Measurements from ENCODE around the gene ADGRG6. TPM values are rescaled to one million over a fixed set of nuclear protein-coding genes. Genes with fewer than 3 reads are reported as not detected.
"Not testable (repeated sequence)": the region's sequence is repeated elsewhere in the genome, so short reads cannot be mapped to it uniquely, and the experiment has no call there.

The ADGRG6 gene
- total RNA-seq, 1 experiment from 2014 or later = 259 TPM

DNA sequence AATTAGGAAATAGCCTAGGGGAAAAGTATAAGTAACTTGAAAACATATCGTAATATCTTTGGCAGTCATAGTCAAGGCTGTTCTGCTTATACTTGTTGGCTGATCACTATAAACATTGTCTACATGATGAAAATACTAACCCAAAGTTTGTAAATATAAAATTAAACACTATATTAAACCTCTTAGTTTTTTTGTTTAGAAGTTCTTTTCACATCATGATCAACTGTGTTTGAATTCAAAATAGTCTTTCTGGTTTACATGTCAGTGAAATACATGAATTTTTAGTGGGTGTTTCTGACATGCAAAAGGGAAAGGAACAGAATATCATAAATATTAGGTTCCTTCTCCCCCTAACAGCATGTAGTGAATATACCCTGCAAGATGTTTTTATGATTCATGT lies 43.5 kb downstream of the ADGRG6 start:
- H3K4me1 ChIP-seq (ENCODE audit: control insufficient read depth, insufficient read depth, low read length) = peaks cover 52% of the 10 kb centered on the region
- H3K27ac ChIP-seq (ENCODE audit: low read length) = peak overlapping the region; percentile 87; the same call in 1 of the 2 replicates
- ChIA-PET CTCF (no interaction called here), POLR2A (no interaction called here)
- H3K9me3 ChIP-seq (ENCODE audit: control insufficient read depth, insufficient read depth, low read depth, low read length) = peaks cover 13% of the 10 kb centered on the region; the same call in 1 of the 2 replicates
- in situ Hi-C loops (cut with HindIII; ENCODE audit: low pct_unique_long_range_greater_than_20kb, low sequenced_read_pairs) (no loop called here), intact Hi-C loops (cut with micrococcal nuclease; ENCODE audit: unreplicated experiment) (no loop called here)
- ATAC-seq (no peak), DNase-seq (ENCODE audit: low read depth, low spot score) (no peak)
- no peaks in the 10 kb centered on the region for H3K36me3 ChIP-seq (ENCODE audit: control insufficient read depth, insufficient read depth, low read length)
- TF ChIP-seq SIN3A (IDR thresholded peaks at IDR 0.05; ENCODE audit: borderline replicate concordance, insufficient read depth, low read depth, low read length) = no peak
- no peak for TF ChIP-seq TCF7L2 (IDR thresholded peaks at IDR 0.05; ENCODE audit: low read depth, low read length)
- no peak for TF ChIP-seq POLR2AphosphoS5 (IDR thresholded peaks at IDR 0.05; ENCODE audit: low read depth, low read length)
- TF ChIP-seq, protein P1, sequence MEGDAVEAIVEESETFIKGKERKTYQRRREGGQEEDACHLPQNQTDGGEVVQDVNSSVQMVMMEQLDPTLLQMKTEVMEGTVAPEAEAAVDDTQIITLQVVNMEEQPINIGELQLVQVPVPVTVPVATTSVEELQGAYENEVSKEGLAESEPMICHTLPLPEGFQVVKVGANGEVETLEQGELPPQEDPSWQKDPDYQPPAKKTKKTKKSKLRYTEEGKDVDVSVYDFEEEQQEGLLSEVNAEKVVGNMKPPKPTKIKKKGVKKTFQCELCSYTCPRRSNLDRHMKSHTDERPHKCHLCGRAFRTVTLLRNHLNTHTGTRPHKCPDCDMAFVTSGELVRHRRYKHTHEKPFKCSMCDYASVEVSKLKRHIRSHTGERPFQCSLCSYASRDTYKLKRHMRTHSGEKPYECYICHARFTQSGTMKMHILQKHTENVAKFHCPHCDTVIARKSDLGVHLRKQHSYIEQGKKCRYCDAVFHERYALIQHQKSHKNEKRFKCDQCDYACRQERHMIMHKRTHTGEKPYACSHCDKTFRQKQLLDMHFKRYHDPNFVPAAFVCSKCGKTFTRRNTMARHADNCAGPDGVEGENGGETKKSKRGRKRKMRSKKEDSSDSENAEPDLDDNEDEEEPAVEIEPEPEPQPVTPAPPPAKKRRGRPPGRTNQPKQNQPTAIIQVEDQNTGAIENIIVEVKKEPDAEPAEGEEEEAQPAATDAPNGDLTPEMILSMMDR (IDR thresholded peaks at IDR 0.05) = no peak
- TF ChIP-seq, protein P2, sequence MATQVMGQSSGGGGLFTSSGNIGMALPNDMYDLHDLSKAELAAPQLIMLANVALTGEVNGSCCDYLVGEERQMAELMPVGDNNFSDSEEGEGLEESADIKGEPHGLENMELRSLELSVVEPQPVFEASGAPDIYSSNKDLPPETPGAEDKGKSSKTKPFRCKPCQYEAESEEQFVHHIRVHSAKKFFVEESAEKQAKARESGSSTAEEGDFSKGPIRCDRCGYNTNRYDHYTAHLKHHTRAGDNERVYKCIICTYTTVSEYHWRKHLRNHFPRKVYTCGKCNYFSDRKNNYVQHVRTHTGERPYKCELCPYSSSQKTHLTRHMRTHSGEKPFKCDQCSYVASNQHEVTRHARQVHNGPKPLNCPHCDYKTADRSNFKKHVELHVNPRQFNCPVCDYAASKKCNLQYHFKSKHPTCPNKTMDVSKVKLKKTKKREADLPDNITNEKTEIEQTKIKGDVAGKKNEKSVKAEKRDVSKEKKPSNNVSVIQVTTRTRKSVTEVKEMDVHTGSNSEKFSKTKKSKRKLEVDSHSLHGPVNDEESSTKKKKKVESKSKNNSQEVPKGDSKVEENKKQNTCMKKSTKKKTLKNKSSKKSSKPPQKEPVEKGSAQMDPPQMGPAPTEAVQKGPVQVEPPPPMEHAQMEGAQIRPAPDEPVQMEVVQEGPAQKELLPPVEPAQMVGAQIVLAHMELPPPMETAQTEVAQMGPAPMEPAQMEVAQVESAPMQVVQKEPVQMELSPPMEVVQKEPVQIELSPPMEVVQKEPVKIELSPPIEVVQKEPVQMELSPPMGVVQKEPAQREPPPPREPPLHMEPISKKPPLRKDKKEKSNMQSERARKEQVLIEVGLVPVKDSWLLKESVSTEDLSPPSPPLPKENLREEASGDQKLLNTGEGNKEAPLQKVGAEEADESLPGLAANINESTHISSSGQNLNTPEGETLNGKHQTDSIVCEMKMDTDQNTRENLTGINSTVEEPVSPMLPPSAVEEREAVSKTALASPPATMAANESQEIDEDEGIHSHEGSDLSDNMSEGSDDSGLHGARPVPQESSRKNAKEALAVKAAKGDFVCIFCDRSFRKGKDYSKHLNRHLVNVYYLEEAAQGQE (IDR thresholded peaks at IDR 0.05; ENCODE audit: insufficient read depth in 1 of 2, low read depth in 2 of 2, low read length in 1 of 2) = no peak
- no peak overlapping the region for H3K4me3 ChIP-seq (ENCODE audit: low read depth in 2 of 2, low read length in 2 of 2)
- BruUV-seq (replicated peaks) = no TSS peak
- no peaks in the 10 kb centered on the region for H3K27me3 ChIP-seq (ENCODE audit: control insufficient read depth, insufficient read depth, low read length)

GRCh38 chr6:142346166-142346565 lies 44.4 kb downstream of the ADGRG6 start:
- H3K4me1 ChIP-seq (ENCODE audit: control insufficient read depth, insufficient read depth, low read length) = peaks cover 44% of the 10 kb centered on the region
- in situ Hi-C loops (cut with HindIII; ENCODE audit: low pct_unique_long_range_greater_than_20kb, low sequenced_read_pairs); H3K36me3 ChIP-seq (ENCODE audit: control insufficient read depth, insufficient read depth, low read length); H3K27me3 ChIP-seq (ENCODE audit: control insufficient read depth, insufficient read depth, low read length); POLR2A ChIA-PET; CTCF ChIA-PET; DNase-seq (ENCODE audit: low read depth, low spot score); BruUV-seq (replicated peaks); H3K4me3 ChIP-seq (ENCODE audit: low read depth in 2 of 2, low read length in 2 of 2); ATAC-seq; intact Hi-C loops (cut with micrococcal nuclease; ENCODE audit: unreplicated experiment): not testable (repeated sequence)
- H3K27ac ChIP-seq (ENCODE audit: low read length) = peak overlapping the region; percentile 87; the same call in 1 of the 2 replicates
- peaks cover 16% of the 10 kb centered on the region; the same call in 1 of the 2 replicates for H3K9me3 ChIP-seq (ENCODE audit: control insufficient read depth, insufficient read depth, low read depth, low read length)

DNA sequence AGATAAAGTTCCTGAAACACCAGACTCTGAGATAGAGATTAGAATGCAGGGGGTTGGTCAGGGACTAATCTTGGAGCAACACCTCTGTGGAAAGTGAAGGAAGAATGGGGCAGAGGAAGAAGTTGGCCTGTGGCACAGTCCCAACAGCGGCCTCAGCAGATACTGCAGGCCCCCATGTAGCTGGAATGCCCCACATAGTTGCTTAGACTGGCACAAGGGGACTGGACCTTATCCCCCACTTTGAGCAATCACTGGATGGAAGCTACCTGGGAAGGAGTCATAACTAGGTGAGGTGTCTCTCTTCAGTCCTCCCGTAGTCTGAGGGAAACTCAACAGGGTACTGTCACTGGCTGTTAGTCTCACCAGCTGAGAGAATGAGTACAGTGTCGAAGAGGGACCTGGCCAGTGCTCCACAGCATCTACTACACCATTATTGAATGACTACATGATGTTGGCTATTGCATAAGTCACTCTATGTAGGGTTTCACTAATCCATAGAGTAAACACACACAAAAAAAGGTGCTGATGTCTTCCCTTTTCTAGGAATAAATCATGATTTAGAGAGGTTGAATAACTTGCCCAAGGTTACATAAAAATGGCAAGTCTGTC lies 47.5 kb downstream of the ADGRG6 start:
- Histone ChIP-seq H3K4me3 (ENCODE audit: low read depth in 2 of 2, low read length in 2 of 2) (no peak overlapping the region), H3K27ac (ENCODE audit: low read length) (peak overlapping the region; percentile 78), H3K9me3 (ENCODE audit: control insufficient read depth, insufficient read depth, low read depth, low read length) (peaks cover 16% of the 10 kb centered on the region; the same call in 1 of the 2 replicates), H3K36me3 (ENCODE audit: control insufficient read depth, insufficient read depth, low read length) (no peaks in the 10 kb centered on the region), H3K4me1 (ENCODE audit: control insufficient read depth, insufficient read depth, low read length) (peaks cover 38% of the 10 kb centered on the region), H3K27me3 (ENCODE audit: control insufficient read depth, insufficient read depth, low read length) (no peaks in the 10 kb centered on the region)
- CTCF ChIA-PET = no interaction called here
- intact Hi-C loops (cut with micrococcal nuclease; ENCODE audit: unreplicated experiment) = no loop called here
- TF ChIP-seq TCF7L2 (IDR thresholded peaks at IDR 0.05; ENCODE audit: low read depth, low read length) (no peak), SIN3A (IDR thresholded peaks at IDR 0.05; ENCODE audit: borderline replicate concordance, insufficient read depth, low read depth, low read length) (no peak), POLR2AphosphoS5 (IDR thresholded peaks at IDR 0.05; ENCODE audit: low read depth, low read length) (no peak)
- TF ChIP-seq, protein P1 (IDR thresholded peaks at IDR 0.05) = no peak
- TF ChIP-seq, protein P2 (IDR thresholded peaks at IDR 0.05; ENCODE audit: insufficient read depth in 1 of 2, low read depth in 2 of 2, low read length in 1 of 2) = no peak
- peak; percentile 56; the same call in 1 of the 2 replicates for ATAC-seq
- no TSS peak for BruUV-seq (replicated peaks)
- POLR2A ChIA-PET = no interaction called here
- in situ Hi-C loops (cut with HindIII; ENCODE audit: low pct_unique_long_range_greater_than_20kb, low sequenced_read_pairs) = no loop called here
- DNase-seq (ENCODE audit: low read depth, low spot score) = no peak
